Fibroblast of lung (primary cell): Measurements from ENCODE around the gene NKG7.

Source experiments
- EZH2 ChIP-seq: IDR thresholded peaks from 2 replicates; pipeline ENCODE4 v1.5.1; 2012; ENCODE audit warnings: low read length, control low read depth, mild to moderate bottlenecking; ENCODE audit errors: missing control alignments
- TF ChIP-seq, protein P1 (sequence below), 2 donors: IDR thresholded peaks in 1 of 2; conservative IDR thresholded peaks in 1 of 2; 1 replicate in 1 of 2; 2 replicates in 1 of 2; pipeline ENCODE4 v1.5.1; 2011 to 2012; ENCODE audit warnings: low read length in 2 of 2, control low read depth in 1 of 2, inconsistent platforms in 1 of 2, low read depth in 1 of 2, mild to moderate bottlenecking in 1 of 2

DNA sequence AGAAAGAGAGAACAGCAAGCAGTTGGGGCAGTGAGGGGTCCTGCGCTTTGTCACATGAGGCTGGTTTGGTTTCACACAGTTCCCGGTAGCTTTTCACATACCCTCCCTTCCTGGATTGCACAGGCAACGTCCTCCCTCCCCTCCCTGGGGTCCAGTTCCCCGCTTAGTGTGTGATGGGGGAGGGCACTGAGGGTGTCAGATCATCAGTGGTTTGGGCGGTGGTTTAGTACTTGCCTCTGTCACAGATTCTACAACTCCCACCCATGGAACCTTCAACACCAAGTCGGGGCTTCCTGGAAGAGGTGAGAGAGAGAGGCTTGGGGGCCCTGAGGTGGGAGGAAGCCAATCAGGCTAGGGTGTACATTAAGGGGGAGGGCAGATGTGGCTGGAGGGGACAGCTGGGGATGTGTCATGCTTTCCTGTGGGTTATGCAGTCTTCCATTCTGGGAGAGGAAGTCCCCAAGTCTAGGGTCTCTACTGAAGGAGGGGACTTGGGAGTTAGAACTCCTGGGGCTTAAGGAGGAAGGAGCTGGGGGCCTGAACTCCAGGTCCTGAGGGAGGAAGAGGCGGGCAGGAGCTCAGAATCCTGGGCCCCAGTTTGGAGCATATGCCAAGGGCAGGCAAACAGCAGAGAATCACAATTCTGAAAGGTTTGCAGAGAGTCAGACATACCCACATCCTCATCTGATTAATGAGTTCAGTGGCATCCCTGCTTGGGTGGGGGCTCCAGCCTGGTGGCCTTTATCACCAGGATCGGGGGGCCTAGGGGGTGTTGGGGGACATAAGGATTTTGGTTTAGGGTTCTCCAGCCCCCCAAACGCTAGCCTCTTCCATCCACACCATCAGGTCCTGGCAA, at the start of gene NKG7:
- TF ChIP-seq, protein P1, sequence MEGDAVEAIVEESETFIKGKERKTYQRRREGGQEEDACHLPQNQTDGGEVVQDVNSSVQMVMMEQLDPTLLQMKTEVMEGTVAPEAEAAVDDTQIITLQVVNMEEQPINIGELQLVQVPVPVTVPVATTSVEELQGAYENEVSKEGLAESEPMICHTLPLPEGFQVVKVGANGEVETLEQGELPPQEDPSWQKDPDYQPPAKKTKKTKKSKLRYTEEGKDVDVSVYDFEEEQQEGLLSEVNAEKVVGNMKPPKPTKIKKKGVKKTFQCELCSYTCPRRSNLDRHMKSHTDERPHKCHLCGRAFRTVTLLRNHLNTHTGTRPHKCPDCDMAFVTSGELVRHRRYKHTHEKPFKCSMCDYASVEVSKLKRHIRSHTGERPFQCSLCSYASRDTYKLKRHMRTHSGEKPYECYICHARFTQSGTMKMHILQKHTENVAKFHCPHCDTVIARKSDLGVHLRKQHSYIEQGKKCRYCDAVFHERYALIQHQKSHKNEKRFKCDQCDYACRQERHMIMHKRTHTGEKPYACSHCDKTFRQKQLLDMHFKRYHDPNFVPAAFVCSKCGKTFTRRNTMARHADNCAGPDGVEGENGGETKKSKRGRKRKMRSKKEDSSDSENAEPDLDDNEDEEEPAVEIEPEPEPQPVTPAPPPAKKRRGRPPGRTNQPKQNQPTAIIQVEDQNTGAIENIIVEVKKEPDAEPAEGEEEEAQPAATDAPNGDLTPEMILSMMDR (conservative IDR thresholded peaks at IDR 0.05 in 1 of 2, IDR thresholded peaks at IDR 0.05 in 1 of 2; ENCODE audit: low read depth in 1 of 2, low read length in 2 of 2): no peak
- no peak for TF ChIP-seq EZH2
